Smooth muscle cell (in vitro differentiated cells): ENCODE data around the gene RBM44. TPM values are rescaled to one million over a fixed set of nuclear protein-coding genes. Genes with fewer than 3 reads are reported as not detected.
"Not testable (repeated sequence)": the region's sequence is repeated elsewhere in the genome, so short reads cannot be mapped to it uniquely, and the experiment has no call there.

Experiments
- DNase-seq: peaks from one replicate; lab custom pipeline; 2025; ENCODE audit not compliant: unreplicated experiment; lab: John Stamatoyannopoulos, UW
- H2AFZ ChIP-seq: fragments of 200-600 bp; sonication (generic); 2 replicates; pipeline ENCODE4 v1.6.0; 2016; ENCODE audit warnings: antibody characterized with exemption, low read depth, mild to moderate bottlenecking
- H3F3A ChIP-seq: fragments of 200-600 bp; sonication (generic); 2 replicates; pipeline ENCODE4 v1.6.0; 2017; ENCODE audit warnings: antibody characterized with exemption, low read depth
- H3K27ac ChIP-seq: fragments of 200-600 bp; sonication (generic); 2 replicates; pipeline ENCODE4 v1.5.1; 2016; ENCODE audit warnings: low read depth, mild to moderate bottlenecking
- H3K27me3 ChIP-seq: fragments of 200-600 bp; sonication (generic); 2 replicates; pipeline ENCODE4 v1.6.1; 2016; ENCODE audit warnings: low read depth, mild to moderate bottlenecking
- H3K36me3 ChIP-seq: fragments of 200-600 bp; sonication (generic); 2 replicates; pipeline ENCODE4 v1.5.1; 2016; ENCODE audit warnings: low read depth
- H3K4me1 ChIP-seq: fragments of 200-600 bp; sonication (generic); 2 replicates; pipeline ENCODE4 v1.5.1; 2016; ENCODE audit warnings: low read depth
- H3K4me2 ChIP-seq: fragments of 200-600 bp; sonication (generic); 2 replicates; pipeline ENCODE4 v1.6.0; 2016; ENCODE audit warnings: mild to moderate bottlenecking
- H3K4me3 ChIP-seq: fragments of 200-600 bp; sonication (generic); 2 replicates; pipeline ENCODE4 v1.5.1; 2016; ENCODE audit warnings: mild to moderate bottlenecking
- H3K79me2 ChIP-seq: fragments of 200-600 bp; sonication (generic); 2 replicates; pipeline ENCODE4 v1.6.0; 2016; ENCODE audit warnings: low read depth, mild to moderate bottlenecking
- H3K9ac ChIP-seq: fragments of 200-600 bp; sonication (generic); 2 replicates; pipeline ENCODE4 v1.6.0; 2016; ENCODE audit warnings: low read depth
- H3K9me3 ChIP-seq: fragments of 200-600 bp; sonication (generic); replicated peaks from 2 replicates; pipeline ENCODE4 v1.5.1; 2016; ENCODE audit warnings: low read depth
- H4K20me1 ChIP-seq: fragments of 200-600 bp; sonication (generic); 2 replicates; pipeline ENCODE4 v1.6.0; 2016; ENCODE audit warnings: low read depth
- WGBS: methylation state at CpG from one replicate; pipeline ENCODE4 v1.1.7; 2016; ENCODE audit warnings: low lambda C conversion rate; 5-methylcytosine and 5-hydroxymethylcytosine counted together
- polyA plus RNA-seq: library from polyadenylated mRNA; unstranded; fragments of >200 nt; fragmentation: Nextera tagmentation; extraction: Ambion mirVana; gene quantifications from 2 replicates; pipeline ENCODE4 v1.2.1, GENCODE V29; 2016
- total RNA-seq: library from RNA; depleted of rRNA; stranded (reverse); fragments of >200 nt; gene quantifications from 2 replicates; pipeline ENCODE4 v1.2.3, GENCODE V29; 2014
- TF ChIP-seq, protein P1 (sequence below): fragments of 200-600 bp; sonication (generic); IDR thresholded peaks from 2 replicates; pipeline ENCODE4 v1.5.1; 2017; ENCODE audit warnings: borderline replicate concordance, mild to moderate bottlenecking, antibody characterized with exemption; ENCODE audit not compliant: insufficient read depth, poor library complexity, severe bottlenecking

Gene RBM44
- total and polyA plus RNA-seq, 2 experiments from 2014 or later, result 0.15 to 1.2 TPM

DNA sequence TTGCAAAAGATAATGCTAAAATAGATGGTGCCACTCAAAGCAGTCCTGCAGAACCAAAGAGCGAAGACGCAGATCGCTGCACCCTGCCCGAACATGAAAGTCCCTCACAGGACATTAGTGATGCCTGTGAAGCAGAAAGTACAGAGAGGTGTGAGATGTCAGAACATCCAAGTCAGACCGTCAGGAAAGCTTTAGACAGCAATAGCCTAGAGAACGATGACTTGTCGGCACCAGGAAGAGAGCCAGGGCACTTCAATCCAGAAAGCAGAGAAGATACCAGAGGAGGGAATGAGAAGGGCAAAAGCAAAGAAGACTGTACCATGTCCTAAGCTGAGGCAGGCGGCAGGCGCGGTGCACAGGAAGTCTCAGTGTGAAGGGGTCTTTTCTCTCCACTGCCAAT is 34.8 kb upstream of the RBM44 start:
- Histone ChIP-seq H4K20me1 (peaks cover 8% of the 10 kb centered on the region), H3K9me3 (no peaks in the 10 kb centered on the region), H2AFZ (no peak overlapping the region), H3K27me3 (no peaks in the 10 kb centered on the region), H3K27ac (no peak overlapping the region), H3F3A (no peaks in the 10 kb centered on the region), H3K9ac (no peak overlapping the region), H3K4me3 (no peak overlapping the region), H3K79me2 (no peaks in the 10 kb centered on the region), H3K4me2 (no peak overlapping the region), H3K36me3 (peaks cover 6% of the 10 kb centered on the region), H3K4me1 (no peaks in the 10 kb centered on the region)
- 92% methylated on average over 10 of the region's 10 CpGs for WGBS
- TF ChIP-seq, protein P1, sequence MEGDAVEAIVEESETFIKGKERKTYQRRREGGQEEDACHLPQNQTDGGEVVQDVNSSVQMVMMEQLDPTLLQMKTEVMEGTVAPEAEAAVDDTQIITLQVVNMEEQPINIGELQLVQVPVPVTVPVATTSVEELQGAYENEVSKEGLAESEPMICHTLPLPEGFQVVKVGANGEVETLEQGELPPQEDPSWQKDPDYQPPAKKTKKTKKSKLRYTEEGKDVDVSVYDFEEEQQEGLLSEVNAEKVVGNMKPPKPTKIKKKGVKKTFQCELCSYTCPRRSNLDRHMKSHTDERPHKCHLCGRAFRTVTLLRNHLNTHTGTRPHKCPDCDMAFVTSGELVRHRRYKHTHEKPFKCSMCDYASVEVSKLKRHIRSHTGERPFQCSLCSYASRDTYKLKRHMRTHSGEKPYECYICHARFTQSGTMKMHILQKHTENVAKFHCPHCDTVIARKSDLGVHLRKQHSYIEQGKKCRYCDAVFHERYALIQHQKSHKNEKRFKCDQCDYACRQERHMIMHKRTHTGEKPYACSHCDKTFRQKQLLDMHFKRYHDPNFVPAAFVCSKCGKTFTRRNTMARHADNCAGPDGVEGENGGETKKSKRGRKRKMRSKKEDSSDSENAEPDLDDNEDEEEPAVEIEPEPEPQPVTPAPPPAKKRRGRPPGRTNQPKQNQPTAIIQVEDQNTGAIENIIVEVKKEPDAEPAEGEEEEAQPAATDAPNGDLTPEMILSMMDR, result no peak
- no peak for DNase-seq

DNA sequence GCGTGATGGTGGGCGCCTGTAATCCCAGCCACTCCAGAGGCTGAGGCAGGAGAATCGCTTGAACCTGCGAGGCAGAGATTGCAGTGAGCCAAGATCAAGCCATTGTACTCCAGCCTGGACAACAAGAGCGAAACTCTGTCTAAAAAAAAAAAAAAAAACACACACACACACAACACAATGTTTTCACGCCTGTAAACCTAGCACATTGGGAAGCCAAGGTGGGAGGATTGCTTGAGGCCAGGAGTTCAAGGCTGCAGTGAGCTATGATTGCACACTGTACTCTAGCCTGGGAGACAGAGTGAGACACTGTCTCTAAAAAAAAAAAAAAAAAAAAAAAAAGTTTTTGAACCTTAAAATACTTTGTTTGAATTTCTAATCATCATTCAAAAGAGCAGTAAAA is 33.5 kb upstream of the RBM44 start:
- H4K20me1 ChIP-seq, result peaks cover 11% of the 10 kb centered on the region
- not testable (repeated sequence) for H3K4me3 ChIP-seq, H3K36me3 ChIP-seq, H3F3A ChIP-seq, H3K9ac ChIP-seq, H3K27ac ChIP-seq, H3K9me3 ChIP-seq, H3K4me1 ChIP-seq, DNase-seq, H2AFZ ChIP-seq, H3K79me2 ChIP-seq, H3K27me3 ChIP-seq, H3K4me2 ChIP-seq
- 99% methylated on average over 6 of the region's 6 CpGs for WGBS

DNA sequence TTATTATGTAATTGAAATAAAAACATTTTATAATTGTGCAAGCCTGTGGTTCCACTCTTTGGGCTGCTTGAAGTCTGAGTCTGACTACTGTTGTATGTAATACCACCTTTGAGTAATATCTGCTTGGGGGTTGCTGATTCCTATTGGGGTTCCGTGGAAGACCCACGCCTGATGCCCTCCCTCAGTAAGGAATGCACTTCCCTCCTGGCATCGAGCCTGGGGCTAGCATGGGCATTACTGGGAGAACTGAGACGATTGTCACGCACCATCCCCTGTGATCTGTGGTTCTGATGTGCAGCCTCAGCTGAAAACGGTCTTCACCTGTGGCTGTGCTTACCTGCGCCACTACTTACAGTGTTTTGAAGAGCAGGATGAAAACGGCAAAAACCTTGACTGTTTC is 32.7 kb upstream of the RBM44 start:
- H3K9me3 ChIP-seq, result no peaks in the 10 kb centered on the region
- no peaks in the 10 kb centered on the region for H3F3A ChIP-seq
- TF ChIP-seq, protein P1, result no peak
- no peak for DNase-seq
- peak overlapping the region; percentile 60 for H3K27ac ChIP-seq
- H3K36me3 ChIP-seq, result peaks cover 4% of the 10 kb centered on the region
- H4K20me1 ChIP-seq, result peaks cover 11% of the 10 kb centered on the region
- WGBS, result 92% methylated on average over 8 of the region's 8 CpGs
- no peak overlapping the region for H2AFZ ChIP-seq
- H3K9ac ChIP-seq, result peak overlapping the region; percentile 15
- H3K79me2 ChIP-seq, result no peaks in the 10 kb centered on the region
- H3K4me3 ChIP-seq, result no peak overlapping the region
- no peaks in the 10 kb centered on the region for H3K4me1 ChIP-seq
- no peaks in the 10 kb centered on the region for H3K27me3 ChIP-seq
- H3K4me2 ChIP-seq, result no peak overlapping the region

DNA sequence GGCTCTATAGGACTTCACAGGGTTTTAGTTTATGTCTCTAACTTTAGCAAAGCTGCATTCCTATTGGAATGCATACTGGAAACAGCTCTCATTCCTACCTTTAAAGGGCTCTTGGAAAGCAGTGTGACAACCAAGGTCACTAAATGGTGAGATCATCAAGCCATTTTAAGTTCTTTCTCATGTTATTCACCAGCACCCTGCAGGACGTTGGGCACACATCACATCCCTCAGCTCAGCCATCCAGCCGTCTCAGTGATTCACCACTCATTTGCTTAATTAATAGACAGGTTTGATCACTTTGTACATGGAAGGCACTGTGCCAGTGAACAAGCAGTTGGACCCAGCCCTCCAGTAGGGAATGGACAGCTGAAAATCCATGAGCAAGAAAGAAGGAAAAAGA is 32.2 kb upstream of the RBM44 start:
- peak overlapping the region; percentile 60 for H3K27ac ChIP-seq
- H3K36me3 ChIP-seq, result peaks cover 4% of the 10 kb centered on the region
- H4K20me1 ChIP-seq, result peaks cover 11% of the 10 kb centered on the region
- H3K4me1 ChIP-seq, result no peaks in the 10 kb centered on the region
- no peaks in the 10 kb centered on the region for H3F3A ChIP-seq
- H3K79me2 ChIP-seq, result no peaks in the 10 kb centered on the region
- no peak overlapping the region for H3K4me3 ChIP-seq
- no peak overlapping the region for H2AFZ ChIP-seq
- TF ChIP-seq, protein P1, result no peak
- no peak overlapping the region for H3K4me2 ChIP-seq
- H3K27me3 ChIP-seq, result no peaks in the 10 kb centered on the region
- peak overlapping the region; percentile 15 for H3K9ac ChIP-seq
- no peaks in the 10 kb centered on the region for H3K9me3 ChIP-seq
- DNase-seq, result no peak
- WGBS, result 51% methylated on average over 2 of the region's 2 CpGs
